Left lobe of liver (tissue), 2 donors: ENCODE results near the gene DNAJC1. TPM values are rescaled to one million over a fixed set of nuclear protein-coding genes. Genes with fewer than 3 reads are reported as not detected.
"Not testable (repeated sequence)": the region's sequence is repeated elsewhere in the genome, so short reads cannot be mapped to it uniquely, and the experiment has no call there.

Experiments used
- ATAC-seq: fragments of 200-7000 bp; cut with Tn5 transposase; one replicate; pipeline ENCODE4 v1.9.1; 2020; ENCODE audit warnings: mild to moderate bottlenecking, moderate library complexity
- DNase-seq: peaks from one replicate; pipeline ENCODE4 v3.0.0-alpha.2; 2020; ENCODE audit warnings: low spot score
- total RNA-seq: library from RNA; stranded (reverse); gene quantifications from one replicate; pipeline ENCODE4 v1.2.1, GENCODE V29; 2021
- donor health status: DM: no; HTN: no; CAD: no; lungs with moderate emphysema.
- donor health status: DM: no; HTN: yes; CAD: no.

Gene DNAJC1
- total RNA-seq, 1 donor from 2014 or later, result 29.3 TPM

DNA sequence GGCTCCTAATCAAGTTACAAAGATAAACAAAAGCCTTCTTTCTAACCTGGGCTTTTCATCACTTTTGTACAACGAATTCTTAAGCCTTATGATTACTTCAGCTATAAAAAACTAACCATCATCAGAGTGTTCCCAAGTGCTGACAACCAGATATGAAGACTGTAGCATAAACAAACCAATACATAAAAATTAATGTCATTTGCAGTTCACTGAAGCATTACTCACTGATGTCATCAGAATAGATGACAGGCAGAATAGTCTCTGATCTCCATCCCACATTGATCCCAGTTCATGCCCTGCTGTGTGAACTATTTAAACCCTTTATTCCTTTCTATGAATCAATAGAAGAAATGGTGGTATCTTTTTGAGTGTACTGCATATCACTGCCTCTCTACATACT, 84.4 kb downstream of the DNAJC1 start:
- ATAC-seq (no peak), DNase-seq (no peak)

GRCh38 chr10:21912625-21913024, 90.9 kb downstream of the DNAJC1 start:
- ATAC-seq (no peak), DNase-seq (no peak)

DNA sequence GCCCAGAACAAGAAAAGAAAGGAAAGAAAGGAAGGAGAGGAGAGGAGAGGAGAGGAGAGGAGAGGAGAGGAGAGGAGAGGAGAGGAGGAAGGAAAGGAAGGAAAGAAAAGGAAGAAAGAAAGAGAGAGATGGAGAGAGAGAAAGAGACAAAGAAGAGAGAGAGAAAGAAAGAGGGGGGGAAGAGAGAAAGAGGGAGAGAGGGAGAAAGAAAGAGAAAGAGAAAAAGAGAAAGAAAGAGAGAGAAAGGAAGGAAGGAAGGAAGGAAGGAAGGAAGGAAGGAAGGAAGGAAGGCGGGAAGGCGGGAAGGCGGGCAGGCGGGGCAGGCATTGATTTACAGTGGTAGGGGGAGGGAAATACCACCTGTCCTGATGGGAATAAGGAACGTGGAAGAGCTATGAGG, 92.7 kb downstream of the DNAJC1 start:
- DNase-seq (no peak), ATAC-seq (no peak)

- ATAC-seq (no peak), DNase-seq (no peak)
Observed at GRCh38 chr10:21907436-21907835, 96.1 kb downstream of the DNAJC1 start.

GRCh38 chr10:21904930-21905329, 98.6 kb downstream of the DNAJC1 start:
- no peak for DNase-seq
- ATAC-seq, result no peak

GRCh38 chr10:21899736-21900135, 103.8 kb downstream of the DNAJC1 start:
- DNase-seq (no peak), ATAC-seq (no peak)

GRCh38 chr10:21895932-21896331, 107.6 kb downstream of the DNAJC1 start:
- ATAC-seq, result no peak
- no peak for DNase-seq

DNA sequence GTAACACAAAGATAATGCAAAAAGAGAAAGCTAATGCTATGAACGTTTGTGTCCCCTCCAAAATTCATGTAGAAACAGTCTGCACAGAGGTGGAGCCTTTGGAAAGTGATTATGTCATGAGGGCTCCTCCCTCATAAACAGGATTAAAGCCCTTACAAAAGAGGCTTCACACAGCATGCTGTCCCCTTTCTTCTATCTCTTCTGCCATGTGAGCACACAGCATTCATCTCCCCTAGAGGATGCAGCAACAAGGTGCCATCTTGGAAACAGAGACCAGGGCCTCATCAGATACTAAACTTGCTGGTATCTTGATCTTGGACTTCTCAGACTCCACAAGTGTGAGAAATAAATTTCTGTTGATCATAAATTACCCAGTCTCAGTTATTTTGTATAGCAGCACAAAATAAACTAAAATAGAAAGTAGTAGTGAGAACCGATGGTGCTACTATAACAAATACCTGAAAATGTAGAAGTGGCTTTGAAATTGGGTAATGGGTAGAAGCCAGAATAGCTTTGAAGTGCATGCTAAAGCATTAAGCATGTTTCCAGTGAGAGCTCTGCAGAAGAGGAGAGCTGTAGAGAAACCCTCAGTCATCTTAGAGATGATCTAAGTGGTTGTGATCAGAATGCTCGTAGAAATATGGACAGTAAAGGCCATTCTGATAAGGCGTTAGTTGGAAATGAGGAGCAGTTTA, 108.7 kb downstream of the DNAJC1 start:
- DNase-seq, result no peak
- ATAC-seq, result no peak

- DNase-seq (no peak), ATAC-seq (no peak)
Observed at GRCh38 chr10:21891439-21891838, 112.1 kb downstream of the DNAJC1 start.

DNA sequence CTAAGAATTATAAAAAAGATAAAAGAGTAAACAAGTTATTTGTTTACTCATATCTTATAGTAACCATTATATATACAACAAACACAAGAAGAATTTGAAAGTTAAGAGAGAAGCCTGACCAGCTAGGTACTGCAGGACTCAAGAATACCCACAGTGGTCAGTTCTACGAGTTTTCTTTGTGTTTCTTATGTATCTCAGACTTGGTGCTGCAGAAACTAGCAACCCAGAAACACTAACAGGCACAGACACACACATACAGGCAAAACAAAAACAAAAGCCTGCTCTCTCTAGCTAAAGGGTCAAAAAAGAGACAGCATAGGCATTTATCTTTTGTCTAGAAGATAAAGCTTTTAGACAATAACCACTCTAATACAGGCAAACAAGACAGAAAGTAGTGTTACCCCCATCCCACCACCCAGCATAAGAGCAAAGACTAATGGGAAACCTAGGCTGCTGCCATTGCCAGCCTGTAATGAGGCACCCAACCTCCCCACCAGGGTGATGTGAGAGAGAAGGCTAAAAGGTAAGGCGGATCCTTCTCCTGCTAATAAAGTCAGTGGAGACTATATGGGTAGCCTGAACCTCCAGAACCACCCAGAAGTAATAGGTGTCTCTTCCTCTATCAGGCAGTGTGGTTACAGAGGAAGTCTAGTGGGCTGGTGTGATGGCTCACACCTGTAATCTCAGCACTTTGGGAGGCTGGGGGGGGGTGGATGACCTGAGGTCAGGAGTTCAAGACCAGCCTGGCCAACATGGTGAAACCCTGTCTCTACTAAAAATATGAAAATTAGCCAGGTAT, 113.9 kb downstream of the DNAJC1 start:
- DNase-seq (no peak), ATAC-seq (no peak)

DNA sequence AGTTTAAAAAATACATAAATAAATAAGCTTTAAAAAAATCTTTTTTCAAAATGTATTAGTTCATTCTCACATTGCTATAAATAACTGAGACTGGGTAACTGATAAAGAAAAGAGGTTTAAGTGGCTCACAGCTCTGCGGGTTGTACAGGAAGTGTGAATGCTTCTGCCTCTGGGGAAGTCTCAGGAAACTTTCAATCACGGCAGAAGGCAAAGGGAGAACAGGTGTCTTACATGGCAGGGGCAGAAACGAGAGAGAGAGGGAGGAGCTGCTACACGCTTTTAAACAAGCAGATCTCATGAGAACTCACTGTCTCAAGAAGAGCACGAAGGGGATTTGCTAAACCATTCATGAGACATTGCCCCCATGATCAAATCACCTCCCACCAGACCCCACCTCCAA, 114.6 kb downstream of the DNAJC1 start:
- ATAC-seq (no peak), DNase-seq (no peak)

DNA sequence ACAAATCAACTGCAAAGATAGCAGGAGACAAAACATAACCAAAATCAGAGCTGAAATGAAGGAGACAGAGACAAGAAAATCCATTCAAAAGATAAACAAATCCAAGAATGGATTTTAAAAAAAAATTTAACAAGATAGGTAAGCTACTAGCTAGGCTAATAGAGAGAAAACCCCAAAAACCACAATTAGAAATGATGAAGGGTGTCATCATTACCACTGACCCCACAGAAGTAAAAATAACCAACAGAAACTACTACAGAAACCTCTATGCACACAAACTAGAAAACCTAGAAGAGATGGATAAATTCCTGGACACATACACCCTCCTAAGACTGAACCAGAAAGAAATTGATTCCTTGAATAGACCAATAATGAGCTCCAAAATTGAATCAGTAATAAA, 117.6 kb downstream of the DNAJC1 start:
- no peak for ATAC-seq

GRCh38 chr10:21873198-21873597, 130.3 kb downstream of the DNAJC1 start:
- DNase-seq (no peak), ATAC-seq (no peak)

More for the DNA sequence above, 117.6 kb downstream of the DNAJC1 start:
- DNase-seq, result no peak

DNA sequence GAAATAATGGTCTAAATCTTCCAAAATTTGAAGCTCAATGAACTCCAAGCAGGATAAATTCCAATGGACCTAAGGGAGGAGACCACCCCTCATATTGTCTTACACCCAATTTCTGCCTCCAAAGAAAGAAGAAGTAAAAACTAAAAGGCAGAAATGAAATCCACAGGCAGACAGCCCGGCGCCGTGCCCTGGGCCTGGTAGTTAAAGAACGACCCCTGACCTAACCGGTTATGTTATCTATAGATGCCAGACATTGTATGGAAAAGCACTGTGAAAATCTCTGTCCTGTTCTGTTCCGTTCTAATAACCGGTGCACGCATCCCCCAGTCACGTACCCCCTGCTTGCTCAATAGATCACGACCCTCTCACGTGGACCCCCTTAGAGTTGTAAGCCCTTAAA, 130.8 kb downstream of the DNAJC1 start:
- ATAC-seq, DNase-seq: not testable (repeated sequence)

DNA sequence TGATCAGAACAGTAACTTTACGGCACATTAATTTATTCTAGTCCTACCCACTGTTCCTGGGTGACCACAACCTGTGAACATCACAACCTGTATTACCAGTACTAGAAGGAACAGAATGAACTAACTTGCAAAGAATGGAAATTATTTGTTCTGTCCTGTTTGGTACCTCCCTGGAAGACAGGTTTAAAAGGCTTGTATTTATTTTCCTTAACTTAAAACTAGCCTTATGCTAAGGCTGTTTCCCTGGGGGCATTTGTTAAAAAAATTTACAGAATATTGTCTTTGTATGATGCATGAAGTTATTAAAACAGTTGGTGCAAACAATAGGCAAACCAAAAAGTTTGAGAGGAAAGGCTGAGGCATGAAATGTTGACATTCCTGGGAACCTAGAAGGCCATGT, 132.7 kb downstream of the DNAJC1 start:
- ATAC-seq (no peak), DNase-seq (no peak)

- not testable (repeated sequence) for ATAC-seq, DNase-seq
Observed at GRCh38 chr10:21869087-21869486, 134.4 kb downstream of the DNAJC1 start.

GRCh38 chr10:21860718-21861117, 142.8 kb downstream of the DNAJC1 start:
- DNase-seq (no peak), ATAC-seq (no peak)

DNA sequence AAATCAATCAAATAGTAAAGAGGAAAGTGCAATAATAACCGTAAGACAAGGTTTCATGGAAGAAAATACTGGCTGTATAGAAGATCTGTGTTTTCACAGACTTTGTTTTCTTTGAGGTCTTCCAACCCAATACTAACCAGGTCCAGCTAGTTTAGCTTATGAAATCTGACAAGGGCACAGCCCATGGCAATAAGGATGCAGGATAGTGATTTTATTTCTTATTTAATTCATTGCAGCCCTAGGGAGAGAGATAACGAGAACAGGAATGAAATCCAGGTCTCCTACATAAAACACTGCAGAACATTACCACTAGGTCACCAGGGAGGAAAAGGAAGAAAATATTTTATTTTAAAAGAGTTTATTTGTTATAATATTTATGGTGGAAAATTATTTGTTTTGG, 145.1 kb downstream of the DNAJC1 start:
- DNase-seq (no peak), ATAC-seq (no peak)

DNA sequence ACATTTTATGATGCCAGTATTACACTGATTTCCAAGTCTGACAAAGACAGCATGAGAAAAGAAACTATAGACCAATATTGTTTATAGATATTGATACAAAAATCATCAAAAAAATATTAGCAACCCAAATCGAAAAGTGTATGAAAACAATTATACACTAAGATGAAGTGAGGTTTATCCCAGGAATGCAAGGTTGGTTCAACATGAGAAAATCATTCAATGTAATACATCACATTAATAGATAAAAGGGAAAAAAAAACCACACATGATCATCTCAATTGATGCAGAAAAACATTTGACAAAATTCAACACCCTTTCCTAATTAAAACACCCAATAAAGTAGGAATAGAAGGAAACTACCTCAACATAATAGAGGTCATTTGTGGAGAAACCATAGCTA, 153.9 kb downstream of the DNAJC1 start:
- no peak for ATAC-seq

GRCh38 chr10:21843645-21844044, 159.9 kb downstream of the DNAJC1 start:
- no peak for ATAC-seq
- DNase-seq, result no peak

More for the DNA sequence above, 153.9 kb downstream of the DNAJC1 start:
- DNase-seq, result no peak

DNA sequence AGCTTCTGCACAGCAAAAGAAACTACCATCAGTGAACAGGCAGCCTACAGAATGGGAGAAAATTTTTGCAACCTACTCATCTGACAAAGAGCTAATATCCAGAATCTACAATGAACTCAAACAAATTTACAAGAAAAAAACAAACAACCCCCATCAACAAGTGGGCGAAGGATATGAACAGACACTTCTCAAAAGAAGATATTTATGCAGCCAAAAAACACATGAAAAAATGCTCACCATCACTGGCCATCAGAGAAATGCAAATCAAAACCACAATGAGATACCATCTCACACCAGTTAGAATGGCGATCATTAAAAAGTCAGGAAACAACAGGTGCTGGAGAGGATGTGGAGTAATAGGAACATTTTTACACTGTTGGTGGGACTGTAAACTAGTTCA, 162.3 kb downstream of the DNAJC1 start:
- DNase-seq, ATAC-seq: not testable (repeated sequence)

DNA sequence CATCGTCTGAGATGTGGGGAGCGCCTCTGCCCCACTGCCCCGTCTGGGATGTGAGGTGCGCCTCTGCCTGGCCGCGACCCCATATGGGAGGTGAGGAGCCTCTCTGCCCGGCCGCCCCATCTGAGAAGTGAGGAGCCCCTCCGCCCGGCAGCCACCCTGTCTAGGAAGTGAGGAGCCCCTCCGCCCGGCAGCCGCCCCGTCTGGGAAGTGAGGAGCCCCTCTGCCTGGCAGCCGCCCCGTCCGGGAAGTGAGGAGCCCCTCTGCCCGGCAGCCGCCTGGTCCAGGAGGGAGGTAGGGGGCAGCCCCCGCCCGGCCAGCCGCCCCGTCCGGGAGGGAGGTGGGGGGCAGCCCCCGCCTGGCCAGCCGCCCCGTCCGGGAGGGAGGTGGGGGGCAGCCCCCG, 166.0 kb downstream of the DNAJC1 start:
- not testable (repeated sequence) for ATAC-seq, DNase-seq
